Suprapubic skin (tissue), 3 donors: Measurements from ENCODE around the gene GCNT2.

Experiments
- EP300 ChIP-seq: sonication (generic); formaldehyde crosslinking; IDR thresholded peaks from one replicate; pipeline ENCODE4 v1.6.1; 2017; ENCODE audit warnings: antibody characterized with exemption
- TF ChIP-seq, protein P1 (sequence below), 2 donors: fragments of 200-600 bp in 1 of 2; fragments of 450-650 bp in 1 of 2; sonication (generic) in 1 of 2; IDR thresholded peaks; one replicate each; pipeline ENCODE4 v1.5.1; 2016 to 2019; ENCODE audit warnings: antibody characterized with exemption in 2 of 2, mild to moderate bottlenecking in 1 of 2, moderate library complexity in 1 of 2

DNA sequence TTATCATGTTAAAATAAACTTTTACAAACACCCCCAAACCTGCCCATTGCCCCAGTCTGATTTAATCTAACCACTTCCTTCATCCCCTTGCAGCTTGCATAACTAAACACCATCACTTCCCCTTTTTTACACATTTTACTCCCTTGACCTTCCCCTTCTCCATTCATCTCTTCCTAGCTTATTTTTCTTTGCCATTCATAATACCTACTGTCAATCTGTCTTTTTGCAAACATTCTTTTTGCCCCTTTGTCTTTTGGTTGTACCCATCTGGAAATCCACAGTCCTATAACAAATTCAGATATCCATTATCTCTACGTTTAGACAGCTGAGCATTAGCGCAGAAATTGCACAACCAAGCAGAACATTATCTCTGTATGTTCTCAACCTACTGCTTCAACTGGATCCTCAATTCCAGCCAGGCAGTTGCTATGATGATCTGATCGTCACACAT is 122.1 kb downstream of the GCNT2 start:
- TF ChIP-seq EP300, result no peak
- TF ChIP-seq, protein P1, sequence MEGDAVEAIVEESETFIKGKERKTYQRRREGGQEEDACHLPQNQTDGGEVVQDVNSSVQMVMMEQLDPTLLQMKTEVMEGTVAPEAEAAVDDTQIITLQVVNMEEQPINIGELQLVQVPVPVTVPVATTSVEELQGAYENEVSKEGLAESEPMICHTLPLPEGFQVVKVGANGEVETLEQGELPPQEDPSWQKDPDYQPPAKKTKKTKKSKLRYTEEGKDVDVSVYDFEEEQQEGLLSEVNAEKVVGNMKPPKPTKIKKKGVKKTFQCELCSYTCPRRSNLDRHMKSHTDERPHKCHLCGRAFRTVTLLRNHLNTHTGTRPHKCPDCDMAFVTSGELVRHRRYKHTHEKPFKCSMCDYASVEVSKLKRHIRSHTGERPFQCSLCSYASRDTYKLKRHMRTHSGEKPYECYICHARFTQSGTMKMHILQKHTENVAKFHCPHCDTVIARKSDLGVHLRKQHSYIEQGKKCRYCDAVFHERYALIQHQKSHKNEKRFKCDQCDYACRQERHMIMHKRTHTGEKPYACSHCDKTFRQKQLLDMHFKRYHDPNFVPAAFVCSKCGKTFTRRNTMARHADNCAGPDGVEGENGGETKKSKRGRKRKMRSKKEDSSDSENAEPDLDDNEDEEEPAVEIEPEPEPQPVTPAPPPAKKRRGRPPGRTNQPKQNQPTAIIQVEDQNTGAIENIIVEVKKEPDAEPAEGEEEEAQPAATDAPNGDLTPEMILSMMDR (IDR thresholded peaks at IDR 0.05), result no peak
